Bronchial epithelial cell (primary cell): ENCODE measurements around the gene FATE1. TPM values are rescaled to one million over a fixed set of nuclear protein-coding genes. Genes with fewer than 3 reads are reported as not detected.

ENCODE experiments used
- DNase-seq: peaks from one replicate; pipeline ENCODE4 v3.0.0-alpha.2; 2010; ENCODE audit warnings: low read depth
- FAIRE-seq: peaks from 2 replicates; lab custom pipeline; 2011; peaks lifted over from hg19 to GRCh38; lab: Jason Lieb, UNC
- H3K27me3 ChIP-seq: 2 replicates; pipeline ENCODE4 v1.5.1; 2011; ENCODE audit warnings: low read length; ENCODE audit not compliant: control insufficient read depth, insufficient read depth
- H3K36me3 ChIP-seq: 2 replicates; pipeline ENCODE4 v1.5.1; 2011; ENCODE audit warnings: low read length; ENCODE audit not compliant: control insufficient read depth, insufficient read depth
- H3K4me3 ChIP-seq: 2 replicates; pipeline ENCODE4 v1.5.1; 2011; ENCODE audit warnings: mild to moderate bottlenecking, low read depth, low read length, control low read depth
- CTCF ChIP-seq: IDR thresholded peaks from 2 replicates; pipeline ENCODE4 v1.5.1; 2011; ENCODE audit warnings: mild to moderate bottlenecking, moderate library complexity, low read length, control low read depth, inconsistent platforms; ENCODE audit not compliant: insufficient read depth, severe bottlenecking
- total RNA-seq: library from RNA; depleted of rRNA; stranded (reverse); fragments of >200 nt; gene quantifications from 2 replicates; pipeline ENCODE4 v1.2.1, GENCODE V29; 2014

The FATE1 gene
- total RNA-seq = not detected in 2 replicates

GRCh38 chrX:151715752-151716151 is at the start of gene FATE1:
Gene FATE1 (plus strand): TSS chrX:151716035. CDS start chrX:151716120, 85 bp downstream.
- H3K4me3 ChIP-seq = no peak within 1 kb of the TSS
- no peak for DNase-seq
- no peaks in the 10 kb centered on the region for H3K27me3 ChIP-seq
- no peak for FAIRE-seq
- H3K36me3 ChIP-seq = no peaks in the 10 kb centered on the region
- TF ChIP-seq CTCF = no peak

GRCh38 chrX:151675121-151675746 is 40.6 kb upstream of the FATE1 start:
- H3K27me3 ChIP-seq = no peaks in the 10 kb centered on the region
- DNase-seq = no peak
- FAIRE-seq = no peak
- no peak overlapping the region for H3K4me3 ChIP-seq
- no peaks in the 10 kb centered on the region for H3K36me3 ChIP-seq
- no peak for TF ChIP-seq CTCF

- Histone ChIP-seq H3K4me3 (no peak overlapping the region), H3K36me3 (no peaks in the 10 kb centered on the region), H3K27me3 (no peaks in the 10 kb centered on the region)
- TF ChIP-seq CTCF = no peak
- DNase-seq = no peak
- peak; percentile 62 for FAIRE-seq
Measured at GRCh38 chrX:151676196-151676595, 39.6 kb upstream of the FATE1 start.

- no peaks in the 10 kb centered on the region for H3K27me3 ChIP-seq
Measured at GRCh38 chrX:151679798-151680402, 35.9 kb upstream of the FATE1 start.

GRCh38 chrX:151680805-151681204 is 35.0 kb upstream of the FATE1 start:
- H3K4me3 ChIP-seq = no peak overlapping the region
- no peaks in the 10 kb centered on the region for H3K36me3 ChIP-seq
- no peaks in the 10 kb centered on the region for H3K27me3 ChIP-seq
- DNase-seq = peak; percentile 29
- peak; percentile 56 for TF ChIP-seq CTCF
- no peak for FAIRE-seq

More at GRCh38 chrX:151679798-151680402, 35.9 kb upstream of the FATE1 start:
- Histone ChIP-seq H3K4me3 (no peak overlapping the region), H3K36me3 (no peaks in the 10 kb centered on the region)
- peak; percentile 40 for FAIRE-seq
- no peak for TF ChIP-seq CTCF
- DNase-seq = no peak
